Tibial nerve (tissue), 4 donors: ENCODE data around the gene SH3D21. TPM values are rescaled to one million over a fixed set of nuclear protein-coding genes. Genes with fewer than 3 reads are reported as not detected.
A peak's percentile ranks its signal among the peaks of the same experiment; 100 is the strongest.

Source experiments
- DNase-seq, 2 donors: peaks; one replicate each; pipeline ENCODE4 v3.0.0-alpha.2; 2019; ENCODE audit warnings: low spot score in 2 of 2
- H3K27ac ChIP-seq, 4 donors: fragments of 200-600 bp; sonication (generic) in 3 of 4; one replicate each; pipeline ENCODE4 v1.5.1; 2017 to 2019; ENCODE audit warnings: mild to moderate bottlenecking in 1 of 4
- H3K27me3 ChIP-seq, 2 donors: fragments of 200-600 bp; sonication (generic) in 1 of 2; one replicate each; pipeline versions ENCODE4 v1.5.1 to v1.6.0; 2017 to 2019
- H3K36me3 ChIP-seq, 3 donors: fragments of 200-600 bp; sonication (generic); one replicate each; pipeline ENCODE4 v1.5.1; 2018 to 2019
- H3K4me1 ChIP-seq, 4 donors: fragments of 200-600 bp; sonication (generic) in 3 of 4; one replicate each; pipeline ENCODE4 v1.5.1; 2017 to 2019
- H3K4me3 ChIP-seq, 4 donors: fragments of 200-600 bp; sonication (generic) in 3 of 4; one replicate each; pipeline ENCODE4 v1.5.1; 2017 to 2019; ENCODE audit warnings: mild to moderate bottlenecking in 1 of 4, moderate library complexity in 1 of 4
- H3K9me3 ChIP-seq, 4 donors: fragments of 200-600 bp; sonication (generic) in 3 of 4; one replicate each; pipeline ENCODE4 v1.5.1; 2017 to 2019
- EP300 ChIP-seq, 2 donors: sonication (generic); formaldehyde crosslinking; IDR thresholded peaks; one replicate each; pipeline ENCODE4 v1.6.1; 2017; ENCODE audit warnings: antibody characterized with exemption in 2 of 2, mild to moderate bottlenecking in 1 of 2
- POLR2A ChIP-seq, 2 donors: fragments of 450-650 bp; IDR thresholded peaks; one replicate each; pipeline ENCODE4 v1.6.1; 2017; ENCODE audit warnings: antibody characterized with exemption in 2 of 2, mild to moderate bottlenecking in 2 of 2, moderate library complexity in 2 of 2
- WGBS, 2 donors: methylation state at CpG; one replicate each; pipeline ENCODE4 v1.1.5; 2018; 5-methylcytosine and 5-hydroxymethylcytosine counted together
- total RNA-seq, 4 donors: library from RNA; depleted of rRNA; stranded (reverse); fragments of >200 nt; gene quantifications; one replicate each; pipeline ENCODE4 v1.1.0, GENCODE V29; 2016
- TF ChIP-seq, protein P1 (sequence below), 5 experiments: fragments of 200-600 bp in 3 of 5; fragments of 450-650 bp in 2 of 5; sonication (generic) in 3 of 5; IDR thresholded peaks; one replicate each; pipeline ENCODE4 v1.5.1; 2016 to 2019; ENCODE audit warnings: antibody characterized with exemption in 5 of 5, mild to moderate bottlenecking in 3 of 5, moderate library complexity in 2 of 5

The SH3D21 gene
- total RNA-seq, 4 donors from 2014 or later: 1.5 to 4.1 (median 2.4) TPM

DNA sequence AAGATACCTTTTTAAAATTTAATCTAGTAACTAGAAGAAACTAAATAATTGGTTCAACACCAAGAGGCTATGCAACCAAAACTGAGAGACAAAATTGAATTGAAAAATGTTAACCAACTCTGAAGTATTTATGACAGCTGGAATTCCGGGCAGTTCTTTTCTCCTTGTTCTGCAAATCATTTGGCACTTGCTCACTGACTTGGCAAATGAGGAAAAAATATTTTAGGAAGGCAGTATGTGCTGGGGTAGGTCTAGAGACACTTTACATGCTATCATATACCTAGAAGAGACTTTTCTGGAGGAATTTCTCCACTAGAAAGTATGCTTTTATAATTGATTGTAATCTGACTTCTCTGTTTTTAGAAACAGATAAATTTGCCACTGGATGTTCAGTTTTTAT lies 22.1 kb upstream of the SH3D21 start:
- Histone ChIP-seq H3K36me3 (peaks cover 6 to 56% (median 15%) of the 10 kb centered on the region in 3 donors), H3K4me3 (no peak overlapping the region), H3K27me3 (no peaks in the 10 kb centered on the region), H3K27ac (peak overlapping the region in 1 of 4 donors; percentile 36), H3K4me1 (peaks cover 0 to 51% (median 11%) of the 10 kb centered on the region in 4 donors), H3K9me3 (no peaks in the 10 kb centered on the region)
- no peak for DNase-seq
- WGBS, 2 donors: 22 to 36% methylated on average over 1 of the region's 1 CpG
- TF ChIP-seq, protein P1, sequence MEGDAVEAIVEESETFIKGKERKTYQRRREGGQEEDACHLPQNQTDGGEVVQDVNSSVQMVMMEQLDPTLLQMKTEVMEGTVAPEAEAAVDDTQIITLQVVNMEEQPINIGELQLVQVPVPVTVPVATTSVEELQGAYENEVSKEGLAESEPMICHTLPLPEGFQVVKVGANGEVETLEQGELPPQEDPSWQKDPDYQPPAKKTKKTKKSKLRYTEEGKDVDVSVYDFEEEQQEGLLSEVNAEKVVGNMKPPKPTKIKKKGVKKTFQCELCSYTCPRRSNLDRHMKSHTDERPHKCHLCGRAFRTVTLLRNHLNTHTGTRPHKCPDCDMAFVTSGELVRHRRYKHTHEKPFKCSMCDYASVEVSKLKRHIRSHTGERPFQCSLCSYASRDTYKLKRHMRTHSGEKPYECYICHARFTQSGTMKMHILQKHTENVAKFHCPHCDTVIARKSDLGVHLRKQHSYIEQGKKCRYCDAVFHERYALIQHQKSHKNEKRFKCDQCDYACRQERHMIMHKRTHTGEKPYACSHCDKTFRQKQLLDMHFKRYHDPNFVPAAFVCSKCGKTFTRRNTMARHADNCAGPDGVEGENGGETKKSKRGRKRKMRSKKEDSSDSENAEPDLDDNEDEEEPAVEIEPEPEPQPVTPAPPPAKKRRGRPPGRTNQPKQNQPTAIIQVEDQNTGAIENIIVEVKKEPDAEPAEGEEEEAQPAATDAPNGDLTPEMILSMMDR (IDR thresholded peaks at IDR 0.05): no peak
- TF ChIP-seq POLR2A (IDR thresholded peaks at IDR 0.05): no peak
- TF ChIP-seq EP300 (IDR thresholded peaks at IDR 0.05): no peak

GRCh38 chr1:36284517-36284916 lies 21.7 kb upstream of the SH3D21 start:
- peaks cover 6 to 61% (median 18%) of the 10 kb centered on the region in 3 donors for H3K36me3 ChIP-seq

DNA sequence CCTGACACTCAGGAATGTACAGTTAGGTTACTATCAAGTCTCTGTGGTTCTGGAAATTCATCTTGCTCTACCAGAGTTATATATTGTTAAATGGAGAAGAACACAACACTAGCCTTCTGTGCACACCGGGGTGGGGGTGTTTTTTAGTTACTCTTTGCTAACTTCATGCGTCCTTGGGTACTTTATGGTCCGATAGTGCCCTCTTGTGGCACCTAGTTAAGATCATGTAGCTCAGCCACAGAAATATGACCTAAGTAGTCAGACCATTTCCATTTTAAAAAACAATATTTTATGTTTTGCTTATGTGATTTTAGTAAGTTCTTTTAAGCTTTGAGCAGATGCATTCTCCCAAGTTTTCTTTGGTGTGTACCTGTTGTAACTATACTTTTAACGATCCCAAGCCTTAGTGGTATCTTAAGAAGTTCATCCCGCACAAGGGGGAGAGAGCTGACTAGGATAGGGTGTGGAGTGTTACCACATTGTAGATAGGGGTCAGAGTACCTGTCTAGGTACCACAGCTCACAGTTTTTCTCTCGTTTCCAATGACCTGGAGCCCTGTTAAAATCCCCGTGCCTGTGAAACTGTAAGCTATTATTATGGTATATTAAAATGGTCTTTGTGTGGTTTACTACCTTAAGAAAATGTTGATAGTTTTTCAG lies 20.6 kb upstream of the SH3D21 start:
- H3K27ac ChIP-seq: peak overlapping the region in 3 of 4 donors; percentile 2 to 60 (median 54)
- H3K9me3 ChIP-seq: no peaks in the 10 kb centered on the region
- no peak overlapping the region for H3K4me3 ChIP-seq
- WGBS, 2 donors: 40 to 45% methylated on average over 7 of the region's 7 CpGs
- DNase-seq: peak; percentile 49 to 94
- H3K36me3 ChIP-seq: peaks cover 6 to 71% (median 24%) of the 10 kb centered on the region in 3 donors
- TF ChIP-seq, protein P1 (IDR thresholded peaks at IDR 0.05): peak; percentile 57 to 87 (median 67)
- TF ChIP-seq EP300 (IDR thresholded peaks at IDR 0.05): no peak
- TF ChIP-seq POLR2A (IDR thresholded peaks at IDR 0.05): no peak
- H3K27me3 ChIP-seq: no peaks in the 10 kb centered on the region
- peaks cover 0 to 39% (median 6%) of the 10 kb centered on the region in 4 donors for H3K4me1 ChIP-seq

More at GRCh38 chr1:36284517-36284916, 21.7 kb upstream of the SH3D21 start:
- no peak overlapping the region for H3K4me3 ChIP-seq
- WGBS, 2 donors: 60 to 69% methylated on average over 1 of the region's 1 CpG
- H3K27me3 ChIP-seq: no peaks in the 10 kb centered on the region
- no peak for TF ChIP-seq POLR2A (IDR thresholded peaks at IDR 0.05)
- no peak for TF ChIP-seq EP300 (IDR thresholded peaks at IDR 0.05)
- TF ChIP-seq, protein P1 (IDR thresholded peaks at IDR 0.05): no peak
- H3K27ac ChIP-seq: peak overlapping the region in 2 of 4 donors; percentile 26 to 36
- no peak for DNase-seq
- no peaks in the 10 kb centered on the region for H3K9me3 ChIP-seq
- peaks cover 0 to 47% (median 8%) of the 10 kb centered on the region in 4 donors for H3K4me1 ChIP-seq

DNA sequence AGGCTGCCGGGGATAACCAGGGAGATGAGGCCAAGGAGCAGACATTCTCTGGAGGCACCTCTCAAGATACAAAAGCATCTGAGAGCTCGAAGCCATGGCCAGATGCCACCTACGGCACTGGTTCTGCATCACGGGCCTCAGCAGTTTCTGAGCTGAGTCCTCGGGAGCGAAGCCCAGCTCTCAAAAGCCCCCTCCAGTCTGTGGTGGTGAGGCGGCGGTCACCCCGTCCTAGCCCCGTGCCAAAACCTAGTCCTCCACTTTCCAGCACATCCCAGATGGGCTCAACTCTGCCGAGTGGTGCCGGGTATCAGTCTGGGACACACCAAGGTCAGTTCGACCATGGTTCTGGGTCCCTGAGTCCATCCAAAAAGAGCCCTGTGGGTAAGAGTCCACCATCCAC lies 19.4 kb upstream of the SH3D21 start:
- no peak overlapping the region for H3K4me3 ChIP-seq
- DNase-seq: no peak
- peaks cover 0 to 37% (median 6%) of the 10 kb centered on the region in 4 donors for H3K4me1 ChIP-seq
- no peaks in the 10 kb centered on the region for H3K9me3 ChIP-seq
- peaks cover 6 to 82% (median 28%) of the 10 kb centered on the region in 3 donors for H3K36me3 ChIP-seq
- WGBS, 2 donors: 83 to 96% methylated on average over 13 of the region's 13 CpGs
- H3K27me3 ChIP-seq: no peaks in the 10 kb centered on the region
- TF ChIP-seq EP300 (IDR thresholded peaks at IDR 0.05): no peak
- TF ChIP-seq, protein P1 (IDR thresholded peaks at IDR 0.05): no peak
- TF ChIP-seq POLR2A (IDR thresholded peaks at IDR 0.05): no peak
- H3K27ac ChIP-seq: no peak overlapping the region

GRCh38 chr1:36287595-36287994 lies 18.6 kb upstream of the SH3D21 start:
- Histone ChIP-seq H3K27ac (no peak overlapping the region), H3K4me3 (no peak overlapping the region), H3K27me3 (no peaks in the 10 kb centered on the region), H3K9me3 (no peaks in the 10 kb centered on the region), H3K36me3 (peaks cover 6 to 86% (median 31%) of the 10 kb centered on the region in 3 donors), H3K4me1 (peaks cover 0 to 35% (median 6%) of the 10 kb centered on the region in 4 donors)
- 76 to 88% methylated on average over 5 of the region's 5 CpGs for WGBS, 2 donors
- TF ChIP-seq POLR2A (IDR thresholded peaks at IDR 0.05) (no peak), EP300 (IDR thresholded peaks at IDR 0.05) (no peak)
- TF ChIP-seq, protein P1 (IDR thresholded peaks at IDR 0.05): no peak
- no peak for DNase-seq
